CD14-positive monocyte (primary cell): ENCODE measurements around the gene COX5B. TPM values are rescaled to one million over a fixed set of nuclear protein-coding genes. Genes with fewer than 3 reads are reported as not detected.
A peak's percentile ranks its signal among the peaks of the same experiment; 100 is the strongest.
"Not testable (repeated sequence)": the region's sequence is repeated elsewhere in the genome, so short reads cannot be mapped to it uniquely, and the experiment has no call there.

Experiments
- DNase-seq, 3 donors: peaks; one replicate each; pipeline ENCODE4 v3.0.0-alpha.2; 2011 to 2022
- H2AFZ ChIP-seq: 2 replicates; pipeline ENCODE4 v1.6.0; 2012; ENCODE audit warnings: mild to moderate bottlenecking, low read depth, low read length, inconsistent platforms; ENCODE audit not compliant: insufficient read depth, poor library complexity, severe bottlenecking
- H3K27ac ChIP-seq, 2 donors: 1 replicate in 1 of 2; 2 replicates in 1 of 2; pipeline ENCODE4 v1.5.1; 2012 to 2013; ENCODE audit warnings: low read length in 2 of 2, control low read depth in 1 of 2, inconsistent platforms in 1 of 2, low read depth in 1 of 2, mild to moderate bottlenecking in 1 of 2
- H3K27me3 ChIP-seq, 2 donors: one replicate each; pipeline versions ENCODE4 v1.6.0 to v1.6.1; 2011 to 2013; ENCODE audit warnings: low read length in 2 of 2; ENCODE audit not compliant: control insufficient read depth in 2 of 2, insufficient read depth in 2 of 2
- H3K36me3 ChIP-seq, 2 donors: replicated peaks in 1 of 2; 1 replicate in 1 of 2; 2 replicates in 1 of 2; pipeline versions ENCODE4 v1.5.1 to v1.6.1; 2012 to 2013; ENCODE audit warnings: low read length in 2 of 2, control low read depth in 1 of 2, inconsistent platforms in 1 of 2, mild to moderate bottlenecking in 1 of 2; ENCODE audit not compliant: insufficient read depth in 2 of 2, control insufficient read depth in 1 of 2
- H3K4me1 ChIP-seq, 2 donors: 1 replicate in 1 of 2; 2 replicates in 1 of 2; pipeline versions ENCODE4 v1.5.1 to v1.6.1; 2012 to 2013; ENCODE audit warnings: low read length in 2 of 2, control low read depth in 1 of 2, inconsistent platforms in 1 of 2, mild to moderate bottlenecking in 1 of 2, moderate library complexity in 1 of 2; ENCODE audit not compliant: insufficient read depth in 2 of 2, control insufficient read depth in 1 of 2
- H3K4me2 ChIP-seq: replicated peaks from 2 replicates; pipeline ENCODE3; 2012; ENCODE audit warnings: low read length, moderate library complexity, mild to moderate bottlenecking; ENCODE audit not compliant: poor library complexity, severe bottlenecking; ENCODE audit errors: extremely low read depth
- H3K4me3 ChIP-seq, 3 experiments: fragments of 200-600 bp in 1 of 3; sonication (generic) in 1 of 3; replicated peaks in 1 of 3; 1 replicate in 2 of 3; 2 replicates in 1 of 3; pipeline ENCODE4 v1.5.1; 2011 to 2013; ENCODE audit warnings: low read length in 3 of 3, mild to moderate bottlenecking in 3 of 3, control low read depth in 2 of 3, low read depth in 2 of 3, inconsistent platforms in 1 of 3, moderate library complexity in 1 of 3
- H3K79me2 ChIP-seq: 2 replicates; pipeline ENCODE4 v1.6.0; 2012; ENCODE audit warnings: mild to moderate bottlenecking, control low read depth, inconsistent platforms, low read length, moderate library complexity; ENCODE audit not compliant: insufficient read depth
- H3K9ac ChIP-seq: 2 replicates; pipeline ENCODE4 v1.6.0; 2017; ENCODE audit warnings: low read length, mild to moderate bottlenecking; ENCODE audit not compliant: insufficient read depth, poor library complexity, severe bottlenecking
- H3K9me3 ChIP-seq, 2 donors: replicated peaks in 1 of 2; 1 replicate in 1 of 2; 2 replicates in 1 of 2; pipeline versions ENCODE4 v1.5.1 to v1.6.1; 2012 to 2013; ENCODE audit warnings: low read length in 2 of 2, control low read depth in 1 of 2; ENCODE audit not compliant: control insufficient read depth in 1 of 2, insufficient read depth in 1 of 2
- H4K20me1 ChIP-seq: 2 replicates; pipeline ENCODE4 v1.6.0; 2012; ENCODE audit warnings: mild to moderate bottlenecking, low read length, control low read depth, moderate library complexity; ENCODE audit not compliant: insufficient read depth
- H3K27ac Mint-ChIP-seq, 7 donors: one replicate each; pipeline ENCODE4 v1.8.0; 2020; ENCODE audit warnings: mild to moderate bottlenecking in 7 of 7, mixed read lengths in 7 of 7, moderate library complexity in 6 of 7, inconsistent platforms in 2 of 7
- H3K27me3 Mint-ChIP-seq, 3 donors: one replicate each; pipeline ENCODE4 v1.8.0; 2021 to 2022; ENCODE audit warnings: low read depth in 3 of 3, mild to moderate bottlenecking in 3 of 3, mixed read lengths in 3 of 3, moderate library complexity in 3 of 3, inconsistent platforms in 1 of 3
- H3K36me3 Mint-ChIP-seq, 2 donors: one replicate each; pipeline ENCODE4 v1.8.0; 2020; ENCODE audit warnings: mixed read lengths in 2 of 2, inconsistent platforms in 1 of 2, mild to moderate bottlenecking in 1 of 2
- H3K4me1 Mint-ChIP-seq: one replicate; pipeline ENCODE4 v1.8.0; 2020; ENCODE audit warnings: mild to moderate bottlenecking, mixed read lengths
- H3K4me3 Mint-ChIP-seq, 2 donors: one replicate each; pipeline ENCODE4 v1.8.0; 2020; ENCODE audit warnings: mild to moderate bottlenecking in 2 of 2, mixed read lengths in 2 of 2, moderate library complexity in 1 of 2
- H3K9me3 Mint-ChIP-seq, 7 donors: one replicate each; pipeline ENCODE4 v1.8.0; 2020 to 2022; ENCODE audit warnings: mixed read lengths in 7 of 7, mild to moderate bottlenecking in 6 of 7, moderate library complexity in 6 of 7, inconsistent platforms in 2 of 7
- CTCF ChIP-seq: fragments of 200-600 bp; IDR thresholded peaks from one replicate; pipeline ENCODE4 v1.8.0; 2022; ENCODE audit warnings: antibody characterized with exemption, mild to moderate bottlenecking
- WGBS: methylation state at CpG from one replicate; pipeline ENCODE4 v1.1.5; 2013; ENCODE audit warnings: missing lambda C conversion rate; ENCODE audit not compliant: insufficient coverage; 5-methylcytosine and 5-hydroxymethylcytosine counted together
- intact Hi-C, 2 donors: fragments of 100-400 bp; cut with micrococcal nuclease; formaldehyde crosslinking; loops; one replicate each; pipeline versions ENCODE4 v1.15.0 to v1.15.1; 2023
- polyA plus RNA-seq, 3 donors: library from polyadenylated mRNA; depleted of rRNA in 1 of 3; unstranded in 2 of 3; stranded (reverse) in 1 of 3; fragments of 300-500 nt in 2 of 3; fragments of >200 nt in 1 of 3; fragmentation: Illumina TruSeq in 2 of 3; gene quantifications; 1 replicate in 2 of 3; 2 replicates in 1 of 3; pipeline ENCODE4 v1.2.3, GENCODE V29; 2012 to 2021

COX5B gene
- polyA plus RNA-seq, 3 donors = 215 to 598 (median 546) TPM

GRCh38 chr2:97670471-97670870 lies 24.6 kb downstream of the COX5B start:
- no peak overlapping the region for H3K4me3 ChIP-seq
- no CpG with 5 or more reads among the region's 1 CpG for WGBS
- Mint-ChIP-seq H3K27me3 (peaks cover 0 to 5% (median 2%) of the 10 kb centered on the region in 3 donors), H3K9me3 (no peaks in the 10 kb centered on the region), H3K4me1 (peaks cover 5% of the 10 kb centered on the region), H3K27ac (no peak overlapping the region), H3K36me3 (no peaks in the 10 kb centered on the region), H3K4me3 (no peak overlapping the region)
- H3K9ac ChIP-seq = no peak overlapping the region
- no peaks in the 10 kb centered on the region for H3K27me3 ChIP-seq
- no peak overlapping the region for H2AFZ ChIP-seq
- no peaks in the 10 kb centered on the region for H3K36me3 ChIP-seq
- H3K79me2 ChIP-seq = no peaks in the 10 kb centered on the region
- H3K4me1 ChIP-seq = no peaks in the 10 kb centered on the region
- no peaks in the 10 kb centered on the region for H3K9me3 ChIP-seq
- no peak for TF ChIP-seq CTCF
- H3K4me2 ChIP-seq = no peak overlapping the region
- no peaks in the 10 kb centered on the region for H4K20me1 ChIP-seq
- H3K27ac ChIP-seq = no peak overlapping the region
- intact Hi-C loops = no loop called here
- DNase-seq = no peak

GRCh38 chr2:97671526-97671925 lies 25.7 kb downstream of the COX5B start:
- Histone ChIP-seq H3K27ac (no peak overlapping the region), H3K9ac (no peak overlapping the region), H3K4me1 (no peaks in the 10 kb centered on the region), H3K9me3 (no peaks in the 10 kb centered on the region), H4K20me1 (no peaks in the 10 kb centered on the region), H2AFZ (no peak overlapping the region), H3K79me2 (no peaks in the 10 kb centered on the region), H3K27me3 (no peaks in the 10 kb centered on the region), H3K36me3 (no peaks in the 10 kb centered on the region), H3K4me3 (no peak overlapping the region), H3K4me2 (no peak overlapping the region)
- no peak for TF ChIP-seq CTCF
- Mint-ChIP-seq H3K4me3 (no peak overlapping the region), H3K36me3 (no peaks in the 10 kb centered on the region), H3K27ac (no peak overlapping the region), H3K27me3 (peaks cover 0 to 5% (median 2%) of the 10 kb centered on the region in 3 donors), H3K9me3 (peaks cover 0 to 2% (median 0%) of the 10 kb centered on the region in 7 donors), H3K4me1 (peaks cover 5% of the 10 kb centered on the region)
- 100% methylated on average over 4 of the region's 7 CpGs for WGBS
- DNase-seq = no peak
- intact Hi-C loops = no loop called here

GRCh38 chr2:97672606-97673140 lies 26.8 kb downstream of the COX5B start:
- intact Hi-C loops = not testable (repeated sequence)

More at GRCh38 chr2:97672606-97673140, 26.8 kb downstream of the COX5B start:
- not testable (repeated sequence) for H3K79me2 ChIP-seq, H4K20me1 ChIP-seq, H3K27me3 Mint-ChIP-seq, H3K36me3 Mint-ChIP-seq, H3K4me1 Mint-ChIP-seq, DNase-seq, H3K9me3 Mint-ChIP-seq, H3K9ac ChIP-seq, H3K27ac ChIP-seq, H3K36me3 ChIP-seq, H3K4me3 ChIP-seq, H3K4me1 ChIP-seq, H3K4me2 ChIP-seq, H3K4me3 Mint-ChIP-seq, H3K27me3 ChIP-seq, H3K9me3 ChIP-seq
- H2AFZ ChIP-seq = peak overlapping the region; percentile 16
- 94% methylated on average over 4 of the region's 6 CpGs for WGBS
- H3K27ac Mint-ChIP-seq = peak overlapping the region in 1 of 7 donors; percentile 10
